Measurements from ENCODE around the gene BSG.

BSG gene

GRCh38 chr19:536031-536880 lies 36.1 kb upstream of the BSG start:
- TF ChIP-seq, protein P1, sequence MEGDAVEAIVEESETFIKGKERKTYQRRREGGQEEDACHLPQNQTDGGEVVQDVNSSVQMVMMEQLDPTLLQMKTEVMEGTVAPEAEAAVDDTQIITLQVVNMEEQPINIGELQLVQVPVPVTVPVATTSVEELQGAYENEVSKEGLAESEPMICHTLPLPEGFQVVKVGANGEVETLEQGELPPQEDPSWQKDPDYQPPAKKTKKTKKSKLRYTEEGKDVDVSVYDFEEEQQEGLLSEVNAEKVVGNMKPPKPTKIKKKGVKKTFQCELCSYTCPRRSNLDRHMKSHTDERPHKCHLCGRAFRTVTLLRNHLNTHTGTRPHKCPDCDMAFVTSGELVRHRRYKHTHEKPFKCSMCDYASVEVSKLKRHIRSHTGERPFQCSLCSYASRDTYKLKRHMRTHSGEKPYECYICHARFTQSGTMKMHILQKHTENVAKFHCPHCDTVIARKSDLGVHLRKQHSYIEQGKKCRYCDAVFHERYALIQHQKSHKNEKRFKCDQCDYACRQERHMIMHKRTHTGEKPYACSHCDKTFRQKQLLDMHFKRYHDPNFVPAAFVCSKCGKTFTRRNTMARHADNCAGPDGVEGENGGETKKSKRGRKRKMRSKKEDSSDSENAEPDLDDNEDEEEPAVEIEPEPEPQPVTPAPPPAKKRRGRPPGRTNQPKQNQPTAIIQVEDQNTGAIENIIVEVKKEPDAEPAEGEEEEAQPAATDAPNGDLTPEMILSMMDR (IDR thresholded peaks at IDR 0.05; ENCODE audit: extremely low read depth, missing control alignments), result no peak
- no peak for DNase-seq (ENCODE audit: low spot score)

GRCh38 chr19:536881-537404 lies 35.5 kb upstream of the BSG start:
- TF ChIP-seq, protein P1 (IDR thresholded peaks at IDR 0.05; ENCODE audit: extremely low read depth, missing control alignments), result no peak

DNA sequence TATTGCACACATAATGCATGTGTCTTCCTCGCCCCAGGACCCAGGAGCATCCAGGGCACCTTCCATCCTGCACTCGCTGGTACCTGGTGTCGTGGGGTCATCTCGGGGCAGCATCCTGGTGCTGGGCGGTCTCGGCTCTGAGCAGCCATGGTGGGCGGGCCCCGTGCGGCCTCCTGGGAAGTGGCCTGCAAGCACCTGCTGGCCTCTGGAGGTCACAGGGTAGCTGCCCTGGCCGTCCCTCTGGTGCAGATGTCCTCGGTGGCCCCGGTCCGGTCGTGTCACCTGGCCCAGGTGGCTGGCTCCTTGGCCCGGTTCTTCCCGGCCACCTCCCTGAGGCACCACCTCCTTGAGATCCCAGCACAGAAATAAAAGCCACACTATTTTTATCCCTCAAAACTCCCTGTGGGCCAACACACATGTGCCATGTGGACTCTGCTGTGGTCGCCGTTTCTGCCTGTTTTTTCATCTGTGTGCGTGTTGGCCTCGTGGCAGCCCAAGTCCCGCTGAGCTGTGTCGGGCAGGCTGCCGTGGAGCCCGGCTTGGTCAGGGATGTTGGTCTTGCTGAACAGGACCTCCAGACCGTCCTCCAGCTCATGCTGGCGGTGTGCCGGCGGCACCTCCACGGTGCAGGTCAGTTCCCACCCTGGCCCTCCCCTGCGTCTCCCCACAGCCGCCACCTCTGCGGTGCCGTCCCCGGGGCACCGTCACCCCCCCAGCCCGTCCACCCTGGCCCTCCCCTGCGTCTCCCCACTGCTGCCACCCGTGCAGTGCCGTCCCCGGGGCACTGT lies 33.6 kb upstream of the BSG start:
- no peak for DNase-seq (ENCODE audit: low spot score)
- TF ChIP-seq, protein P1 (IDR thresholded peaks at IDR 0.05; ENCODE audit: extremely low read depth, missing control alignments), result no peak

More at GRCh38 chr19:536881-537404, 35.5 kb upstream of the BSG start:
- DNase-seq (ENCODE audit: low spot score), result no peak

DNA sequence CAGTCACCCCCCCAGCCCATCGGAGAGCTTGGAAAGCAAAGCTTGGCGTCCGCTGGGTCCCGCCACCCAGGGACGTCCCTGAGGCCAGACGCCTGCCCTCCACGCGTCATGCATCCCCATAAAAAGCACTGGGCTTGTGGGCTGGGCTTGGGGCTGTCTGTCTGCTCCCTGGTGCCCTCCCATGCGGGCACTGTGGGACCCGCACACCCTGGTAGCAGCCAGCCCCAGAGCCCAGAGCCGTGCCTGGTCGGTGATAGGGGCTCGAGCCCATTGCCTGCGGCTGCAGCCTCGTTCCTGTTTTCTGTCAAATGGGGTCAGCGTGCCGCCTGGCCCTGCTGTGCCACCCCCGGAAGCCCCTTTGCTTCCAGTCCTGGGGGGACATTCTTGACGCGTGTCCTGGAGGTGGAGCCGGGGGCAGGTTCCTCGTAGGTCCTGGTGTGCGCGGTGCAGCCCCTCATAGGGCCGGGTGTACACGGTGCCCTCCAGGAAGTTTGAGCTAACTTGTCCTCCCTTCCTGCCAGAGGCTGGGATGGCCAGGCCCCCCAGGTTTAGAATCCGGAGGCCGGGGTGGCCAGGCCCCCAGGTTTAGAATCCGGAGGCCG lies 32.9 kb upstream of the BSG start:
- TF ChIP-seq, protein P1 (IDR thresholded peaks at IDR 0.05; ENCODE audit: extremely low read depth, missing control alignments), result no peak
- DNase-seq (ENCODE audit: low spot score), result no peak

DNA sequence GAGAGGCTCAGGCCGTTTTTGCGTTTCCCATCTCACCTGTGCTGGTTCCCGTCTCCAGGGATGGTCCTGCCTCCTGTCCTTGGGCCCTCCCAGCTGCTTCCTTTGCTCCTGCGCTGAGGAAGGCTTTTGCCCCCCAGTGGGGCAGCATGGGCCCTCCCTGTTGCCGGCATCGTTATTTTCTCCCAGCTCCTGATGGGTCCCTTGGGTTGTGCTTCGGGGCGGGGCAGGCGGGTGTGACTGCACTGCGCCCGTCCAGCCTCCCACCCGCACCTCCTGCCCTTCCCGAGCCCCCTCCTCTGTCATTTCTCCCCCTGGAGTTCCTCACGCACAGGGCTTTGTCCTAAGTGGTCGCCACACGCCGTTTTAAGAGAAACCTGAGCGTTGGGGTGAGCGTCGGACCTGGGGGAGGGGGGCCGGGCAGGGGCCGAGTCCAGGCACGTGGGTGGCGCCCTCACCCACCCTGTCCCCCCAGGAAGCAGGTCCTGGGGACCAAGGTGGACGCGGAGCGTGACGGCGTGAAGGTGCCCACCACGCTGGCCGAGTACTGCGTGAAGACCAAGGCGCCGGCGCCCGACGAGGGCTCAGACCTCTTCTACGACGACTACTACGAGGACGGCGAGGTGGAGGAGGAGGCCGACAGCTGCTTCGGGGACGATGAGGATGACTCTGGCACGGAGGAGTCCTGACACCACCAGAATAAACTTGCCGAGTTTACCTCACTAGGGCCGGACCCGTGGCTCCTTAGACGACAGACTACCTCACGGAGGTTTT lies 31.3 kb upstream of the BSG start:
- TF ChIP-seq, protein P1 (IDR thresholded peaks at IDR 0.05; ENCODE audit: extremely low read depth, missing control alignments), result no peak
- no peak for DNase-seq (ENCODE audit: low spot score)

DNA sequence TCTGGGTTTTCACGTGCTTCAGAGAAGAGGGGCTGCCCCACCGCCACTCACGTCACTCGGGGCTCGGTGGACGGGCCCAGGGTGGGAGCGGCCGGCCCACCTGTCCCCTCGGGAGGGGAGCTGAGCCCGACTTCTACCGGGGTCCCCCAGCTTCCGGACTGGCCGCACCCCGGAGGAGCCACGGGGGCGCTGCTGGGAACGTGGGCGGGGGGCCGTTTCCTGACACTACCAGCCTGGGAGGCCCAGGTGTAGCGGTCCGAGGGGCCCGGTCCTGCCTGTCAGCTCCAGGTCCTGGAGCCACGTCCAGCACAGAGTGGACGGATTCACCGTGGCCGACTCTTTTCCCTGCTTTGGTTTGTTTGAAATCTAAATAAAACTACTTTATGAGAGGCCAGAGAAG lies 30.7 kb upstream of the BSG start:
- TF ChIP-seq, protein P1 (IDR thresholded peaks at IDR 0.05; ENCODE audit: extremely low read depth, missing control alignments), result no peak

More for the DNA sequence above, 30.7 kb upstream of the BSG start:
- DNase-seq (ENCODE audit: low spot score), result no peak

Measured in GM20000 (cell line).